PFSK-1 (cell line): Measurements from ENCODE around the gene RELL1.

Source experiments
- FOXP2 ChIP-seq: optimal IDR thresholded peaks from 2 replicates; pipeline ENCODE3; 2011; ENCODE audit warnings: borderline replicate concordance, control low read depth, inconsistent platforms; ENCODE audit not compliant: insufficient read depth; ENCODE audit errors: extremely low read length, extremely low read depth
- POLR2AphosphoS5 ChIP-seq: IDR thresholded peaks from 2 replicates; pipeline ENCODE4 v1.6.1; 2012; ENCODE audit warnings: low read depth, mild to moderate bottlenecking, control low read depth, low read length, moderate library complexity
- REST ChIP-seq, 2 experiments: IDR thresholded peaks; 2 replicates each; pipeline versions ENCODE4 v1.6.1 to v1.8.0; 2011 to 2012; ENCODE audit warnings: low read depth in 2 of 2, low read length in 2 of 2, control low read depth in 1 of 2, inconsistent platforms in 1 of 2, mild to moderate bottlenecking in 1 of 2, moderate library complexity in 1 of 2; ENCODE audit not compliant: insufficient read depth in 1 of 2
- SIN3A ChIP-seq: IDR thresholded peaks from 2 replicates; pipeline ENCODE4 v1.6.1; 2012; ENCODE audit warnings: mild to moderate bottlenecking, low read length, moderate library complexity, borderline replicate concordance; ENCODE audit not compliant: insufficient read depth
- TAF1 ChIP-seq: IDR thresholded peaks from 2 replicates; pipeline ENCODE4 v1.6.1; 2012; ENCODE audit warnings: low read length, control low read depth, borderline replicate concordance; ENCODE audit not compliant: insufficient read depth

The RELL1 gene

DNA sequence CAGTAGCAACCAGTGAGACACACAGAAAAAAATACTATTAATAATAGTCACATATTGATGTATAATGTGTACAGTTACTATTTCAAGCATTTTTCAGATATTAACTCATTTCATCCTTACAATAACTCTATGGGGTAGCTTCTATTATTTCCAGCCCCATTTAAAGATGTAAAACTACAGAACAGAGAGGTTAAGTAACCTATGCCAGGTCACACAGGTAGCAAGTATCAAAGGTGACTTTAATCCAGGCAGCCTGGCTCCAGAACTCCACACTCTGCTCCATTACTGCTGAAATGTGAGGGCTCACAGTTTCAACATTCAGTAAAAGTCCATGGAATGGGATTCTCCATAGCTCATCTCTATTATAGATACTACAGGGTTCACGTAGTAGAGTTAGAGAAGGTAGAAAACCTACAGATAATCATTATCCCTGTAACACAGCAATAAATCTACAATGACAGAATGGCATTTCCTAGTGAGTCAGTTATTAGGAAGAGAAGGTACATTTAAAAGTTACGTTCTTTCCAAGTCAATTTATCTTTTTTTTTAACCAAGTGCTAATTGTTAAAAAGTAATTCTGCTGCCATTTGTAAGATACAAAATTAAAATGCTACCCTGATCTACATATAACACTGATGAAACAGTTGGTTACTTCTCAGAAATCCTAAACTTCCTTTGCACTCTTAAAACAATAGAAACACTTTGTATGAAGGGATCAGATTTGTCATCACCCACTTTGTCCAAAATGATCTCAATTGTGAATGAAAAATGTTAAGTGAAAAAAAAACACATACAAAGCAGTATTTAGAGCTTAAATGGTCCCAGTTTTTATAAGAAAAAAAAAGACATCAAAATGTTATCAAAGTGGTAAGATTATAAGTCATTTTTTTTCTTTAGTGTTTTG, 18.7 kb downstream of the RELL1 start:
- TF ChIP-seq SIN3A: no peak

DNA sequence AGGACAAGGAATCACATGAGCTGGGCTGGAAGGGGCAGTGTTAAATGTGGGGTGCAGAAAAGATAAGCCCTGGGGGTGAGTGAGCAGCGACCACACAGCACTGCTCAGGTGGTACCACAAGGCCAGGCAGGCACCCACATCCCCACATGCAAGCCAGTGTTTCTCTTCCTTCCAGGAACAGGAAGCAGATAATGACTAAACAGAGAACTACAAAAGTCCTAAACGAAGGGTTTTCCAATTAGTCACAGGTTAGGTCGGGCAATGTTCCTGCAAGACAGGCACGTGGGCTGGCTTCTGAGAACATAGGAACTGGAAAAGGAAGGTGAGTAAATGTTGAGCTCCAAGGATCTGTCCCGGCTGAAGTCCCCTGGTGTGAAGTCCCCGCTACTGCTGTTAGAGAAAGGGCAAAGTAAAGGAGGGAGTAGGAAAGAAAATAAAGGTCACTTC, 19.5 kb downstream of the RELL1 start:
- TF ChIP-seq TAF1 (no peak), REST (IDR thresholded peaks at IDR 0.05; ENCODE audit: insufficient read depth in 1 of 2, low read depth in 2 of 2, low read length in 2 of 2) (no peak)

GRCh38 chr4:37665333-37666320, 20.5 kb downstream of the RELL1 start:
- no peak for TF ChIP-seq SIN3A
- TF ChIP-seq TAF1: no peak
- no peak for TF ChIP-seq FOXP2
- TF ChIP-seq POLR2AphosphoS5: no peak
- TF ChIP-seq REST (IDR thresholded peaks at IDR 0.05; ENCODE audit: insufficient read depth in 1 of 2, low read depth in 2 of 2, low read length in 2 of 2): no peak

GRCh38 chr4:37664696-37665095, 21.5 kb downstream of the RELL1 start:
- TF ChIP-seq POLR2AphosphoS5 (no peak), REST (IDR thresholded peaks at IDR 0.05; ENCODE audit: insufficient read depth in 1 of 2, low read depth in 2 of 2, low read length in 2 of 2) (no peak), FOXP2 (no peak), SIN3A (no peak), TAF1 (no peak)

DNA sequence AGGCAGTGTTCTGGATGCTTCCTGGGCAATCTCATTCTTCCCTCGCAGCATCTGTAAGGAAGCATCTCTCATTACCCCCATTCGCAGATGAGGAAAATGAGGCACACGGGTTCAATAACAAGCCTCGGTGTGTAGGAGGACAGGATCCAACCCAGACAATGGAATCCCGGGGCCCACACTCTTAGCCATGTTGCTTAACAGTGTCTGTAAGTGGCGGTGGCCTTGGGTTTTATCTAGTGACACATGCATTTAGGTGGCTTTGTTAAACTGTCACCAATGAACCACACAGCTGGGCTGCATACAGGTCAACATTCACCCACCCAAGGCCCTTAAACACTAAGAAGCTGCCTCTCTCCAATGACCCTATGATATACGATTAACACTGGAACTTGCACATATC, 22.6 kb downstream of the RELL1 start:
- TF ChIP-seq SIN3A: no peak
- TF ChIP-seq POLR2AphosphoS5: no peak
- no peak for TF ChIP-seq TAF1
- TF ChIP-seq FOXP2: no peak
- TF ChIP-seq REST (IDR thresholded peaks at IDR 0.05; ENCODE audit: insufficient read depth in 1 of 2, low read depth in 2 of 2, low read length in 2 of 2): no peak
